ENCODE results near the gene MTMR3. TPM values are rescaled to one million over a fixed set of nuclear protein-coding genes. Genes with fewer than 3 reads are reported as not detected.

Gene MTMR3
- total RNA-seq, 2 experiments from 2014 or later: 21.1 to 26.0 TPM

- Mint-ChIP-seq H3K27me3 (ENCODE audit: low read depth) (no peaks in the 10 kb centered on the region), H3K27ac (no peak overlapping the region), H3K4me1 (ENCODE audit: low read depth) (no peaks in the 10 kb centered on the region), H3K36me3 (ENCODE audit: low read depth) (peaks cover 6% of the 10 kb centered on the region), H3K9me3 (ENCODE audit: insufficient read depth) (no peaks in the 10 kb centered on the region), H3K4me3 (no peak overlapping the region)
- DNase-seq (no peak), ATAC-seq (no peak)
- POLR2A ChIA-PET: no interaction called here
- CTCF ChIA-PET: interaction anchor here (3.5 kb wide), 1 partner anchor 28 kb away, joined by 14 read pairs; no protein-coding TSS in a partner anchor
These were observed 94.1 kb downstream of the MTMR3 start for GRCh38 chr22:29977107-29977506.

GRCh38 chr22:29979777-29980321 is 96.9 kb downstream of the MTMR3 start:
- peaks cover 7% of the 10 kb centered on the region for H3K36me3 Mint-ChIP-seq (ENCODE audit: low read depth)
- no peaks in the 10 kb centered on the region for H3K9me3 Mint-ChIP-seq (ENCODE audit: insufficient read depth)
- ChIA-PET POLR2A (no interaction called here), CTCF (interaction anchor here (3.5 kb wide), 1 partner anchor 26 kb away, joined by 14 read pairs; no protein-coding TSS in a partner anchor)
- no peaks in the 10 kb centered on the region for H3K4me1 Mint-ChIP-seq (ENCODE audit: low read depth)
- no peak for DNase-seq
- H3K27me3 Mint-ChIP-seq (ENCODE audit: low read depth): no peaks in the 10 kb centered on the region
- H3K27ac Mint-ChIP-seq: no peak overlapping the region
- H3K4me3 Mint-ChIP-seq: no peak overlapping the region
- no peak for ATAC-seq

GRCh38 chr22:29983296-29983917 is 100.4 kb downstream of the MTMR3 start:
- H3K36me3 Mint-ChIP-seq (ENCODE audit: low read depth): peaks cover 7% of the 10 kb centered on the region
- H3K4me3 Mint-ChIP-seq: no peak overlapping the region

GRCh38 chr22:29985912-29986311 is 102.9 kb downstream of the MTMR3 start:
- Mint-ChIP-seq H3K9me3 (ENCODE audit: insufficient read depth) (no peaks in the 10 kb centered on the region), H3K27me3 (ENCODE audit: low read depth) (no peaks in the 10 kb centered on the region), H3K4me1 (ENCODE audit: low read depth) (peaks cover 3% of the 10 kb centered on the region), H3K36me3 (ENCODE audit: low read depth) (peaks cover 5% of the 10 kb centered on the region), H3K4me3 (no peak overlapping the region), H3K27ac (no peak overlapping the region)
- POLR2A ChIA-PET: no interaction called here
- CTCF ChIA-PET: interaction anchor here (0.8 kb wide), 1 partner anchor 121 kb away, joined by 3 read pairs; no protein-coding TSS in a partner anchor
- no peak for ATAC-seq
- no peak for DNase-seq

More at GRCh38 chr22:29983296-29983917, 100.4 kb downstream of the MTMR3 start:
- Mint-ChIP-seq H3K27ac (no peak overlapping the region), H3K4me1 (ENCODE audit: low read depth) (peaks cover 3% of the 10 kb centered on the region), H3K27me3 (ENCODE audit: low read depth) (no peaks in the 10 kb centered on the region), H3K9me3 (ENCODE audit: insufficient read depth) (no peaks in the 10 kb centered on the region)
- ChIA-PET POLR2A (no interaction called here), CTCF (no interaction called here)
- ATAC-seq (no peak), DNase-seq (no peak)

GRCh38 chr22:29987137-29987536 is 104.2 kb downstream of the MTMR3 start:
- H3K9me3 Mint-ChIP-seq (ENCODE audit: insufficient read depth): no peaks in the 10 kb centered on the region

GRCh38 chr22:29988719-29989118 is 105.7 kb downstream of the MTMR3 start:
- ChIA-PET POLR2A (no interaction called here), CTCF (interaction anchor here (1.0 to 1.5 kb wide), 2 partner anchors 16 to 100 kb away, joined by 4 to 7 read pairs; no protein-coding TSS in a partner anchor)
- Mint-ChIP-seq H3K4me3 (no peak overlapping the region), H3K4me1 (ENCODE audit: low read depth) (peaks cover 3% of the 10 kb centered on the region), H3K27me3 (ENCODE audit: low read depth) (no peaks in the 10 kb centered on the region), H3K9me3 (ENCODE audit: insufficient read depth) (no peaks in the 10 kb centered on the region), H3K36me3 (ENCODE audit: low read depth) (peaks cover 5% of the 10 kb centered on the region), H3K27ac (no peak overlapping the region)
- DNase-seq (no peak), ATAC-seq (no peak)

More at GRCh38 chr22:29987137-29987536, 104.2 kb downstream of the MTMR3 start:
- Mint-ChIP-seq H3K27me3 (ENCODE audit: low read depth) (no peaks in the 10 kb centered on the region), H3K4me1 (ENCODE audit: low read depth) (peaks cover 3% of the 10 kb centered on the region), H3K4me3 (no peak overlapping the region), H3K27ac (no peak overlapping the region), H3K36me3 (ENCODE audit: low read depth) (peaks cover 5% of the 10 kb centered on the region)
- ATAC-seq: no peak
- ChIA-PET POLR2A (interaction anchor here (0.5 kb wide), 1 partner anchor 146 kb away, joined by 3 read pairs; no protein-coding TSS in a partner anchor), CTCF (interaction anchor here (1.5 kb wide), 1 partner anchor 18 kb away, joined by 7 read pairs; no protein-coding TSS in a partner anchor)
- DNase-seq: no peak

GRCh38 chr22:29989446-29989845 is 106.5 kb downstream of the MTMR3 start:
- ChIA-PET CTCF (no interaction called here), POLR2A (no interaction called here)
- no peaks in the 10 kb centered on the region for H3K9me3 Mint-ChIP-seq (ENCODE audit: insufficient read depth)
- no peak overlapping the region for H3K27ac Mint-ChIP-seq
- no peak overlapping the region for H3K4me3 Mint-ChIP-seq
- ATAC-seq (no peak), DNase-seq (no peak)
- H3K27me3 Mint-ChIP-seq (ENCODE audit: low read depth): no peaks in the 10 kb centered on the region
- H3K4me1 Mint-ChIP-seq (ENCODE audit: low read depth): peaks cover 3% of the 10 kb centered on the region
- peaks cover 7% of the 10 kb centered on the region for H3K36me3 Mint-ChIP-seq (ENCODE audit: low read depth)

GRCh38 chr22:29992341-29993275 is 109.6 kb downstream of the MTMR3 start:
- no peak for ATAC-seq
- POLR2A ChIA-PET: no interaction called here
- H3K4me3 Mint-ChIP-seq: no peak overlapping the region
- no peak overlapping the region for H3K27ac Mint-ChIP-seq
- no peak for DNase-seq
- H3K4me1 Mint-ChIP-seq (ENCODE audit: low read depth): no peaks in the 10 kb centered on the region
- CTCF ChIA-PET: interaction anchor here (1.7 kb wide), 1 partner anchor 13 kb away, joined by 8 read pairs; no protein-coding TSS in a partner anchor
- peaks cover 7% of the 10 kb centered on the region for H3K36me3 Mint-ChIP-seq (ENCODE audit: low read depth)
- H3K9me3 Mint-ChIP-seq (ENCODE audit: insufficient read depth): no peaks in the 10 kb centered on the region
- H3K27me3 Mint-ChIP-seq (ENCODE audit: low read depth): no peaks in the 10 kb centered on the region

GRCh38 chr22:29994027-29994715 is 111.2 kb downstream of the MTMR3 start:
- H3K36me3 Mint-ChIP-seq (ENCODE audit: low read depth): peaks cover 9% of the 10 kb centered on the region

GRCh38 chr22:29994943-29995342 is 112.0 kb downstream of the MTMR3 start:
- peaks cover 5% of the 10 kb centered on the region for H3K36me3 Mint-ChIP-seq (ENCODE audit: low read depth)
- ATAC-seq (no peak), DNase-seq (no peak)
- ChIA-PET CTCF (interaction anchor here (0.6 to 3.7 kb wide), 3 partner anchors 10 to 339 kb away, joined by 3 to 32 read pairs (median 4); no protein-coding TSS in a partner anchor), POLR2A (no interaction called here)
- no peaks in the 10 kb centered on the region for H3K9me3 Mint-ChIP-seq (ENCODE audit: insufficient read depth)
- H3K27ac Mint-ChIP-seq: no peak overlapping the region
- H3K27me3 Mint-ChIP-seq (ENCODE audit: low read depth): no peaks in the 10 kb centered on the region
- H3K4me3 Mint-ChIP-seq: no peak overlapping the region
- no peaks in the 10 kb centered on the region for H3K4me1 Mint-ChIP-seq (ENCODE audit: low read depth)

More at GRCh38 chr22:29994027-29994715, 111.2 kb downstream of the MTMR3 start:
- DNase-seq (no peak), ATAC-seq (no peak)
- Mint-ChIP-seq H3K27me3 (ENCODE audit: low read depth) (no peaks in the 10 kb centered on the region), H3K4me3 (no peak overlapping the region), H3K27ac (no peak overlapping the region), H3K9me3 (ENCODE audit: insufficient read depth) (no peaks in the 10 kb centered on the region), H3K4me1 (ENCODE audit: low read depth) (no peaks in the 10 kb centered on the region)
- ChIA-PET CTCF (interaction anchor here (3.7 kb wide), 1 partner anchor 11 kb away, joined by 32 read pairs; no protein-coding TSS in a partner anchor), POLR2A (no interaction called here)

GRCh38 chr22:29997107-29997506 is 114.1 kb downstream of the MTMR3 start:
- peaks cover 5% of the 10 kb centered on the region for H3K36me3 Mint-ChIP-seq (ENCODE audit: low read depth)
- ATAC-seq (no peak), DNase-seq (no peak)
- H3K27ac Mint-ChIP-seq: no peak overlapping the region
- H3K4me3 Mint-ChIP-seq: no peak overlapping the region
- CTCF ChIA-PET: interaction anchor here (1.4 to 3.7 kb wide), 2 partner anchors 8 to 371 kb away, joined by 3 to 32 read pairs; no protein-coding TSS in a partner anchor
- no peaks in the 10 kb centered on the region for H3K9me3 Mint-ChIP-seq (ENCODE audit: insufficient read depth)
- H3K27me3 Mint-ChIP-seq (ENCODE audit: low read depth): no peaks in the 10 kb centered on the region
- POLR2A ChIA-PET: interaction anchor here (0.6 to 0.7 kb wide), 3 partner anchors 11 to 374 kb away, joined by 3 to 4 read pairs (median 4); no protein-coding TSS in a partner anchor
- peaks cover 2% of the 10 kb centered on the region for H3K4me1 Mint-ChIP-seq (ENCODE audit: low read depth)
